GM18858 (cell line): ENCODE data around the gene BCL2L12.

ENCODE experiments used
- ATAC-seq: cut with Tn5 transposase; IDR thresholded peaks from one replicate; pipeline ENCODE4 v1.9.1; 2021; ENCODE audit not compliant: unreplicated experiment

The BCL2L12 gene

DNA sequence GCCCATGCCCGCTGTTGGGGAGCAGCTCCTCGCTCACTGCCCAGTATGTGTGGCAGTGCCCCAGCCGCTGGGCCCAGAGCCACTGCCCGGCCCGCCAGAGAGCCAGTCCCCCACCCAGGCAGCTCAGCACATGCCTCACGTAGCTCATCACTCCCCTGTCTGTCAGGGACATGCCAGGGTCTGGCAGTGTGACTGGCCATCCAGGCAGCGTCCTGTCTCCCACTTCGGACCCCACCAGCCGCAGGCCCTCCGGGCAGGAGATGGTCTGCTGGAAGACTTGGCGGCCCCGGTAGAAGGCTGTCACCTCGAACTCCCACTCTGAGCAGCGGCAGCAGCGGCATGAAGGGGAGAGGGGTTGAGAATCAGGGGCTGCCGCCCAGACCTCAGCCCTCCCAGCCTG, 3.7 kb upstream of the BCL2L12 start:
- ATAC-seq = no peak

DNA sequence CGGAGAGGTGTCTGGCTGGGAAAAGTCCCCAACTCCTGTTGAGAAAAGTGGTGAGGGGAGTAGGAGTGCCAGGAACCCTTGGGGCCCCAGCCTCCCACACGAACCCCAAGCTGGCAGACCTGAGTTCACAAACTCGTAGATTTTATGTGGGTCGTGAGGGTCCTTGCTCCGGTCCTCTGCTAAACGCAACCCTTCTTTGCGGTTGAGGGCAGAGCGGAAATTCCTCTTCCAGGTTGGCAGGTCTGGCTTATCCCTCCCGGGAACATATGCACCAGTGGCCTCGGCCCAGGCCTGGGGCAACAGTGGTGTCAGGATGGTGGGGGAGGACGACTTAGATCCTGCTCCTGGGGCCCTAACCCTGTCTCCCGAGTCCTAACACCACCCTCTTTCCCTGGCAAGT, 2.5 kb upstream of the BCL2L12 start:
- no peak for ATAC-seq

DNA sequence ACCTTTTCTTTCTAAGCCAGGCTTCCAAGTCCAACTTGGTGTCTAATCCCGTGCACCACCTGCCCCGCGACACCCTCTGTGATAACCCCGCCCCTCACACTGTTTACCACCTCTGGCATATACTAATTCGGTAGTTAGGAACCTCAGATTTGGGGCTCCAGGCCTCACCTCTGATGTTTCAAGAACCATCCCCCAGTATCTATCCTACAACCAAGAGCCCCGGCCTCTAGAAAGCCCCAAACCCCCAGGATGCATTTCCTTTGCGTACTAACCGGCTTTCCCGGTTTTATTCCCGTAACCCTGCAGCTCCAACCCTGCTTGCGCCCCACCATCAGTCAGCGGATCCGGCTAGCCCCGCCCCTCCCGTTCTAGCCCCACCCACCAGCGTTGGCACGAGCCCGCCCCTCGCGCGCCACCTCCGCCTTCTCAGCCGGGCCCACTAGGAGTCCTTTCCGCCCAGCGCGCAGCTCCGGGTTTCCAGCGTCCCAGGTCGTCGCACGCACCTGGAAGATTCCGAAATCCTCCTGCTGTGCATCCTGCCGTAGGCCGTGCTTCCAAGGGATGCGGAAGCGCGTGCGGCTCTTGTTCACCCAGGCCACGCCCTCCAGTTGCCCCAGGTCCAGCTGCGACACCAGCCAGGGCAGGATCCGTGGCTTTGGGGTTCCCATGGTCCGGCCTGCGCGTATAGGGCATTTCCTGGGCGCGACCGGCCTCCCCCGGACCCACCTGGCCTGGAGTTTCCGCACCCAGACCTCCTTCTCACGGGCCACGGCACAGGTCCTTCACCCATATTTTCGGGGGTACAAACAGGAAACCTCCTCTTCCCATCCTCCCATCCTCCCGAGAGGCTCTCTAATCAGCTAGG, 1.3 kb upstream of the BCL2L12 start:
- no peak for ATAC-seq

DNA sequence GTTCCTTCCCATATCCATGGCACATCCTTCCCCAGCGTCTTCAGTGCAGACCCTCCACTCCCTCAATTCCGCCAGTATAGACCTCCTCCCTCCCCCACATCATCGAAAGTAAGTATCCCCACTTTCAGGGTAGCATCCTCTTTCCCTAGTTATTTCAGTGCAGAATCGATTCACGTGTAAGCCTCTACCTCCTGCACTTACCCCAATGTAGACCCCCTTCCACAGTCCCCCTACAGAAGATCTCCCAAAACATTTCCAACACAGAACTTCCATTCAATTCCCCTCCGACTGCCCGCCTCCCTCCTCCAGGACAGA, 740 bp upstream of the BCL2L12 start:
- ATAC-seq = no peak

DNA sequence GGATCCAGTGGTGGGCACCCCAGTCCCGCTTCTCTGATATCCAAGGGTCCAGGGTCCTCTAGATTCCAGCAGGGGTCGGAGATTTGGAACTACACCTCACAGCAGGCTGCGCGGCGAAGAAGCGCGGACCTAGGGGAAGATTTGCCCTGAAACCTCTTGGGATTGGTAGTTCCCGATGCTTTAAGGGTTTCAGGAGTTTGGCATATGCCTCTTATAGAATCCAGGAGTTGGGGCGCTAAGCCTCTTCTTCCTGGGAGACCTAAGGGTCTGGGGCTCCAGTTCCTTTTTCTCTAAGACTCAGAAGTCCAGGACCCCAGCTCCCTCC, 349 bp downstream of the BCL2L12 start:
- no peak for ATAC-seq

DNA sequence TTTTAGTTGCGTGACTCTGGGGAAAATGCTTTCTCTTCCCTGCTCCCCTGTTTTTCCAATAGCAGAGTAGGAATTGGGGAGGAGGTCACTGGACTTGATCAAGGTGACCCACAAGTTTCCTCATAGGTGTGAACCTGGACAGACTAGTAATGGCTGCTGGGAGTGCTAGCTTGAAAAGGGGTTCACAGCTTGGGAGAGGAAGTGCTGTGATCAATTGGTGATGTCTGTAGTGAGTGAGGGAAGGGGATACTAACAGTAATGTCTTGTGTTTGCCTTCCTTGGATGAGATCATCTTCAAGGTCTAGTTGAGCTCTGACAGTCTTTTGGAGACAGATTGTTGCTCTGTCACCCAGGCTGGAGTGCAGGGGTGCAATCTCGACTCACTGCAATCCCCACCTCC, 1.7 kb downstream of the BCL2L12 start:
- no peak for ATAC-seq

DNA sequence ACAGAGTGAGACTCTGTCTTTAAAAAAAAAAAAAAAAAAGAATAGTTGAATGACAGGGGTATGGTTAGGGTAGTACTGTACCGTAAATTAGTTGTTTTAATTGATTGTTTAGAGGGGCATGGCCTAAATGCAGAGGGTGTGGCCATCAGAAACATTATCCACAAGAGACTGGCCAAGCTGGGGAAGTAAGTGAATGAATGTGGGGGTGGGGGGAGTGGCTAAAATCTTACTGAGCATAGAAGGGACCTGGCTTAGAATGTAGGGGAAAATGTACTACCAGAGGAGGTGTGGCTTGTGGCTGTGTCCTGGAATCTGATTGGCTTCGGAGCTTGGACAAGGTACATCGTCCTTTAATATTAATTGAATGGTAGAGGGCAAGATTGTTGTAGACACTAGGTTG, 3.8 kb downstream of the BCL2L12 start:
- ATAC-seq = no peak

DNA sequence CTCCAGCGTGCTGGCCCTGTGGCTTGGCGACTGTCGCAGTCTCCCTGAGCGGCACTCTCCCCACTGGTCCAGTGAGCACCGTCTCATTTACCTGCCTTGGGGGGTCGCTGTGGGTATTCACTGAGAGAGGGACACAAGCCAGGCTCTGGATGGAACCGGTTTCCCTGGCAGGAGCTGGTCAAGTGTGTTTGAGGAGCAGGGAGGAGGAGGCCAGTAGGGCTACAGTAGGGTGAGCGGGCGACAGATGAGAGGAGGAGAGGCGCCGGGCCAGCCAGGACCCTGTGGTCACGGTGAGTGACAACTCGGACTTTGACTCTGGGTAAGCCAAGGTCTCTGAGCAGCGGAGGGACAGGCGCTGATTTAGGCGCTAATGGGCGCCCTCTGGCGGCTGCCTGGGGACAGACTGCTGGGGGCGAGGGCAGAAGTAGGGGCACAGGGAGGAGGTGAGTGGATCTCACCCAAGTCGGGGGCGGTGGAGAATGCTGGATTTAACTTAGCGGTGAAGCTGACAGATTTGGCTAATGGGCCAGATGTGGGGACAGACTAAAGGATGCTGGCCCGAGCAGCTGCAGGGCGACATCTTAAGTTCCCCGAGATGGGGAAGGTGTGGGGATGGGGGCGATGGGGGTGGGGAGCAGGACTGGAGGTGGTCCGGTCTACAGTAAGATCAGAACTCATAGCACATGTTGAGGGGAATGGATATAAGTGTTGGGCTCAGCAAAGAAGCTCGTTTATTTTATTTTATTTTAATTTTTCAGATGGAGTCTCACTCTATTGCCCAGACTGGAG, 6.6 kb downstream of the BCL2L12 start:
- no peak for ATAC-seq

DNA sequence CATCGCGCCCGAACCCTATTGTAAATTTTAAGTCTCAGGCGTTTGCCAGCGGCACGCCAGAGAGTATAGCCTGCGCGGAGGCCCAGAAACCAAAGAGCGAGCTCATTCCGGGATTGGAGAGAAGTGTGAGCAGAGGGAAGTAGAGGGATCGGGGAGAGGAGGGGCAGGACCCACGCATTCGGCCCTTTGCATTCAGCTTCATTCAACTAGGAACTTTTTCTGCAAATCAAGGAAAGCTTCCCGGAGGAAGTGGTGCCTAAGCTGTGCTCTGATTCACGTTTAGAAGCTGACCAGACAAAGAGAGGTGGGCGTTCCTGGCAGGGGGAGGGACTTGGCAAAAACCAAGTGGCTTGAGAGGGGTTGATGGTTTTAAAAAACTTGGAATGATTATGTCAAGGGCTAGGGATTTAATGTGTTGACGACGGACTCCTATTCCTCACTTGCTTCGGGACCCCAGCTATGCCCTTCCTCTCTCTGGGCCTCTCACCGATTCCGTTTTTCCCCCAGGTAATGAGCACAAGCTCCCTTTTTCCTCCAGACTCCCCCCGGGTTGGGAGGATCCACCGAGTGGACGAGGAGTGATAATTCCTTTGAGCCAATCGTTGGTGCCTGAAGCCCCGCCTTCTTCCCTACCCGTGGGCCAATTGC, 10.5 kb downstream of the BCL2L12 start:
- ATAC-seq = peak; percentile 2

DNA sequence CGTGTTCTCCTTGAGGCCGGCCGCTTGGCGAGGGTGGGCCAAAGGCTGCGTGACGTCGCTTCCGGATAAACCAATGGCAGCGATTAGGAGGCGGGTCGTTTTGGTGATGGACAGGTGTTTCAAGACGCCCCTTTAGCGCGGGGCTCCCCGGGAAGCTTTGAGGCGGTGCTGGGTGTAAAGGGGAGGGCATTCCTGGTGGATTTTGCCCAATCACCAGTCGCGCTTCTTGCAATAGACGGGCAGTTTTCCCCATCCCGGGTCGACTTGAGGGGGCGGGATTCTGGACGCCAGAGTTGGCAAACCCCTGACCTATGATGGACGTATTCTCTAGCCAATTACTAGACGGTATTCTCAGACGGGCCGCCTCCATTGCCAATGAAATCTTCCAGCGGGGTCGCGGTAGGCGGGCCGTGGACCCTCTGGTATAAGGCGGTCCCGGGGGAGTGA, 11.1 kb downstream of the BCL2L12 start:
- peak; percentile 47 for ATAC-seq

DNA sequence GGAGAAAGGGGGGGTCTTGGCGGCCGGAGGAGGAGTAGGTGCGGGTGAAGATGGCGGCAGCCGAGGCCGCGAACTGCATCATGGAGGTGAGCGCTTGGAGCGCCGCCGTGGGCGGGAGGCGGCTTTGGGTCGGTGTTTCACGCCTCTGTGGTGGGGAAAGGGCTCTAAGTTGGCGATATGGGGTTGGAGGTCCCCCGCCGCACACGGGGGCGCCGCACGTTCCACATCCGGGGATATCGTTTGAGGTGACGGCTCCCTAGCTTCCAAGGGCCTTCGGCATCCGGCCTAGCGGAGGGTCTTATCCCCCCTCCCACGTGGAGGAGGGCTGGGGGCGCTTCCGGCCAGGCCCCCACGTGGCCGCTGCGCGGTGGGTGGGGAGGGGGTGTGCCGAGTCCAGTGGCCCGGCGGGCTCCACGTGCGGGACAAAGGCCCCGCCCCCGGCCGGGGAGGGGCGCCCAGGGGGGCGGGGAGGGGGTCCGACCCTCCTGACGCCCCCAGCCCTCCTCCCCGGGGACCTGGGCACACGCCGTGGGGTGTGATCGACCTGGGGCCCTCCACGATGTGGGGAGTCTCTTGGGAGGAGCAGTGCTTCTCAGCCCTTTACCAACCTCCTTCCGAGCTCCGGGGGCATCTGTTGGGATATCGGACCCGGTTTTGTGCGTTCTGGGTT, 11.6 kb downstream of the BCL2L12 start, which contains the start of gene PRMT1:
Gene PRMT1 (plus strand): TSS at position 41 of the 670 bp plus-strand sequence. CDS start 10 bp downstream, at position 51.
- peak; percentile 5 for ATAC-seq

DNA sequence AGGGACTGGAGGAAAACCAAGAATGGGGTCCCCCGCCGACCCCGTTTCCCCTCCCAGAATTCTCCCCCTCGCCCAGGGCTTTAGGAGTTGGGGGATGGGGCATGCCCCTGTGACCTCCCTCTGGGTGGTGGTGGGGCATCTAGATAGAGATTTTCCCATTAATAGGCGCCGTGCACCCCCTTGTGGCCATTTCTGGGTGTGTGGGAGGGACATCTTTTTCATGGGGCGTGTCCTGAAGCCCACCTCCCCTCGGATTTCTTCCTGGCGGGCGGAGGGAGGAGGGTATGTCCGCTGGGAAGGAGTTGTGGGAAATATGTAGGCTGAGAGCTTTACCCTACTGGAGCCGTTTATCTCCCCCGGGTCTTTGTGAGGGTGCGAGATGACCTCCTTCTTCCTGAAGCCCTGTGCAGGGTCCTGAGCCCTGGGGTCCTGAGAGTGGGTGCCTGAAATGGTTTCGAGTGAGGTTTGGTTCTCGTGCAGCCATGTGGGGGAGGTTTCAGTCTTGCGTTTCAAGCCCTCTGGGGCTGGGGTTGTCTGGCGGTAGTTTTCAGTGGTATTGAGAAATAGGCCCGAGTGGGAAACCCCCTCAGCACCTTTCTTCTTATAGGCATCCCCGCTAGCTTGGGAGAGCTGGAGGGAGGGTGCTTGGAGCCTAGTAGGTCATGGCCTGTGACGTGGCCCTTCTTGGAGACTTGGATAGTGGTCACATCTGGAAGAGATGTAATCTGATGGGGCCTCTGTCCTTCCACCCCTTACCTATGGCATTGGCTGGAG, 12.4 kb downstream of the BCL2L12 start:
- ATAC-seq = no peak

DNA sequence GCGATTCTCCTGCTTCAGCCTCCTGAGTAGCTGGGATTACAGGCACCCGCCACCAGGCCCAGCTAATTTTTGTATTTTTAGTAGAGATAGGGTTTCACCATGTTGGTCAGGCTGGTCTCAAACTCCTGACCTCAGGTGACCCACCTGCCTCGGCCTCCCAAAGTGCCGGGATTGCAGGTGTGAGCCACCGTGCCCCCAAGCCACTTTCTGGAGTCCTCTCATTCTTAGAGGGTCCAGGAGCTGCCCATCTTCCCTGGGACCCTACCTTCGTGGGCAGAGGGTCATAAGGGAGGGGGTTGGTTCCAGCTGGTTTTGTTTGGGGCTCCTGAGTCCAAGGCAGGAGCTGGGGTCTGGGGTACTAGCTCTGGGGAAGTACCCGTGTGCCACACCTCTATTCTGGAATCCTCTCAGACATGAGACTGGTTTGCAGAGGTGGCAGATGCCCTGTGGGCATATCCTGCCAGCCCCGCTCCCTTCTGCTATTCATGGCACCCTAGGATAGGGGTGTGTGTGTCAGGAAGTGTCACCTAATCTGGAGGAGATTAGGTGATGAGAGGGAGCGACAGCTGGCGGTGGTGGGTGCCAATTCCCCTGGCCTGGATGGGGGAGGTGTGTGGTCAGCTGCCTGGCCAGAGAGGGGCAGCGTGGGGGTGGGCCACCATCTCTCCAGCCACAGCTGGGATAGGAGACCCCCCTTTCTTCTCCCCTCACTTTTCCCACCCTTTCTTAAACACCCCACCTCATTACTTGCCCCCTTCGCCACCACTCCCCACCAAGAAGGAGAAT, 13.4 kb downstream of the BCL2L12 start:
- ATAC-seq = no peak

DNA sequence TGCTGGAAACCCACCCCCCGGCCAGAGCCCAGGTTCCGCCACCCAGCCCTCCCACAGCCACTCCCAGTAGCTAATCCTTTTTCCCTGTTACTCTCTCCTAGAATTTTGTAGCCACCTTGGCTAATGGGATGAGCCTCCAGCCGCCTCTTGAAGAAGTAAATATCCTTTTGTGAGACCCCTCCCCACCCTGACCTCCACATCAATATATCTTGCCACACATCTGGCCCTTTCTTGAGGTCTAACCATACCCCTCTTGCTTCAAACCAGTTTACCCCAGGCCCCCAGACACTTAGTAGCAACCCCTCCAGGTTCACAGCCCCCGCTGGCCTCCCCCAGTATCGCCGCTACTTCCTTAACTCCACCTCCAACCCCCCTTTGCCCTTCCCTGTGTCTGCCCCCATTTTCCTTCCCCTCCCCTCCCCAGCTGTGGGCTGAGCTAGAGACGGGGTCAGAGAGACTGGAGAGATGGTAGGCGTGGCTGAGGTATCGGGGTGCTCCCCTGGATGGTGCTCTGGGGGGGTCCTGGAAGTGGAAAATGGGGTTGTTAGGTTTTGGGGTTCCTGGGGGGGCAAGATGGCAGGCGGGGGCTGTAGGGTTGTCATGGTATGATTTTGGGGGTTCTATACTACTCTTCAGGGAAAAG, 14.2 kb downstream of the BCL2L12 start:
- no peak for ATAC-seq

DNA sequence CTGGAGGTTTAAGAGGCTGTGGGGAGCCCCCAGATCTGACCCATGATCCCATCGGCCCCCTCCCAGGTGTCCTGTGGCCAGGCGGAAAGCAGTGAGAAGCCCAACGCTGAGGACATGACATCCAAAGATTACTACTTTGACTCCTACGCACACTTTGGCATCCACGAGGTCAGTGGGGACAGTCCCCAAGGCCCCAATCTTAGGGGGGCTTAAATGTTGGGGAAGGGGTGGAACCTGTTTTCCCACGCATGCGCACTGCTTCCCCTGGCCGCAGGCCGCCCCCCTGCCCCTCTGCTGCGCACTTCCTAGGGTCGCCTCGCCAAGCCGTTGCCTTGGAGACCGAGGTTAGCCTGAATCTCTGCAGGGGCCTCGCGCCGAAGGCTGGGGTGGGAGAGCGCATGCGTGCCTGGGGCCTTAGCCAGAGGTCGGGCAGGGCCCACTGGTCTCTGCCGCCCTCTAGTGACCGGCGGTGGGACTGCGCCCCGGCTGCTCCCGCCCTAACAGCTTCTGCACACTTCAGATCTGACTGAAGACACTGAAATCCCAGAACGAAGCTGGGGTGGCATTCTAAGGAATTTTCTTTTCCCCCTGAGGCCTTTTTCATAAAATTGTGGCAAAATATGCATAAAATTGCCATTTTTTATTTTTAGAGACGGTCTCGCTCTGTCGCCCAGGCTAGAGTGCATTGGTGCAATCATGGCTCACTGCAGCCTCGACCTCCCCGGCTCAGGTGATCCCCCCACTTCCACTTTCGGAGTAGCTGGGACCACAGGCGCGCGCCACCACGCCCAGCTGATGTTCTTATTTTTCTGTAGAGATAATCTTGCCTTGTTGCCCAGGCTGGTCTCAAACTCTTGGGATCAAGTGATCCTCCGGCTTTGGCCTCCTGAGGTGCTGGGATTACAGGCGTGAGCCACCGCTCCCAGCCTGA, 15.0 kb downstream of the BCL2L12 start:
- no peak for ATAC-seq

DNA sequence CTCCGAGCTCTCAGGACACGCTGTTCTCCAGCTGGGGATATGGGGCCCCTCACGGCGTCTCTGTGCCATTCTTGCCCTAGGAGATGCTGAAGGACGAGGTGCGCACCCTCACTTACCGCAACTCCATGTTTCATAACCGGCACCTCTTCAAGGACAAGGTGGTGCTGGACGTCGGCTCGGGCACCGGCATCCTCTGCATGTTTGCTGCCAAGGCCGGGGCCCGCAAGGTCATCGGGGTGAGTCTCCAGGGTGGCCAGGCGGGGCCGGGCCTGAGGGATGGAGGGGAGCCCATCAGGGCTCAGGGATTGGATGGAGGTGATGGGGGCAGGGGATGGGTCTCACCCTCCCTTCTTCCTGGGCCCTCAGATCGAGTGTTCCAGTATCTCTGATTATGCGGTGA, 16.1 kb downstream of the BCL2L12 start:
- no peak for ATAC-seq

DNA sequence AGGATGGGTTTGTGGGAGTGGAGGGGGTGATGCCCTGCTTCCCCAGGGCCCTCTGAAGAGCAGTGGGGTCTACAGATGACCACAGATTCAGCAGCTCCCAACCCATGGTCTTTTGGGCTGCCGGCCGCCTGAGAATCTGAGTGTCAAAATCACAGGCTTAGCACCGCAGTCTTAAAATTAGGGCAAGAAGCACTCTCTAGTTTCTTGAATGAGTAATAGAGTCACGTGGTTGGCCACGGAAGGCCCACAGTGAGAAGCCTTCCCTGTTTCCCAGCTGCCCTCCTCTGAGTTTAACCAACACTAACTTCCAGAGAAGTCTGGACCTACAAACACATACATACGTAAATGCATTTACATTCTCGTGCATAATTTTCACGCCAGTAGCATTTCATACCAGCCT, 16.5 kb downstream of the BCL2L12 start:
- no peak for ATAC-seq

DNA sequence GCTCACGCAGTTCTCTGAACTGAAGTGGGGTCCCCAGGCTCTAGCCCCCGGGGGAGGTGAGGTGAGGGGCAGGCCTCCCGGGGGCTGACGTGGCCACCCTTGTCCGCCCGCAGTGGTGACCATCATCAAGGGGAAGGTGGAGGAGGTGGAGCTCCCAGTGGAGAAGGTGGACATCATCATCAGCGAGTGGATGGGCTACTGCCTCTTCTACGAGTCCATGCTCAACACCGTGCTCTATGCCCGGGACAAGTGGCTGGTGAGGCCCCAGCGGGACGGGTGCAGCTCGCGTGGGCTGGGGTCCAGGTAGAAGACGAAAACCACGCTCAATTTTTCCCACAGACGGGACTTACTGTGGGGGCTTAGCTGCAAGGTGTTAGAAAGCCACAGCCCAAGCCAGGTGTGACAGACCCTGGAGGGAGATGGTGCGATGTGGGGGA, 18.1 kb downstream of the BCL2L12 start:
- ATAC-seq = no peak
